Nucleus accumbens (tissue), 56 donors: ENCODE data around the gene PUS1.
"Not testable (repeated sequence)": the region's sequence is repeated elsewhere in the genome, so short reads cannot be mapped to it uniquely, and the experiment has no call there.

Source experiments
- DNase-seq, 56 donors: peaks; one replicate each; lab custom pipeline; 2025; lab: John Stamatoyannopoulos, UW

Gene PUS1

DNA sequence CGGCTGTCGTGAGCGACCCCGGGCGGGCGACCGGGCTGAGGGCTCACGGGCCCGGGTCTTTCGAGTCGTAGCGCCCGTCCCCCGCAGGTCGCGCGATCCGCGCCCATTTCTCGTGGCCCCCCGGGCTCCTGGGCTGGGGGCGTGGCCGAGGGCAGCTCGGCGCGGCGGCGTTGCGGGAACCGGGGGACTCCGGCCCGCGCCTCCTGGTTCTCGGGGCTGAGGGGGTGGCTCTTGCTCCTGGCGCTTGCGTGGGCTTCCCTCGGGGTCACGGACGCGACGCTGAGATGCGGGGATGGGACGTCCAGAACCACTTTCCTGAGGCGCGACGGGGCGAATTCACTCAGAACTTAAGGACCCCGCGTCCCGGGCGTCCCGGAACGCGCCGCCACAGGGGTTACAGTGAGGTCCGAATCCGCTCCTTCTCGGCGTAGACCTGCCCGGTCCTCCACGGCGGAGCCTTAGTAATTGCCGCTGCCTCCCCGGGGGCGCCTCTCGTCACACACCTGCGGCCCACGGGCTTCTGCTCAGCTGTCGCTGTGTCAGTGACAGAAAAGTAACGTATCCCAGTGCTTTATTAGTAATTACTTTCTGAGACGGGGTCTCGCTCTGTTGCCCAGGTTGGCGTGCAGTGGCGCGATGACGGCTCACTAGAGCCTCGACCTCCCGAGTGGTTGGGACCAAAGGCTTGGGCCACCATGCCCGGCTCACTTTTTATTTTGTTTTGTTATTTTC is 21.3 kb downstream of the PUS1 start:
- DNase-seq = peak in 2 of 56 donors; percentile 20 to 43

DNA sequence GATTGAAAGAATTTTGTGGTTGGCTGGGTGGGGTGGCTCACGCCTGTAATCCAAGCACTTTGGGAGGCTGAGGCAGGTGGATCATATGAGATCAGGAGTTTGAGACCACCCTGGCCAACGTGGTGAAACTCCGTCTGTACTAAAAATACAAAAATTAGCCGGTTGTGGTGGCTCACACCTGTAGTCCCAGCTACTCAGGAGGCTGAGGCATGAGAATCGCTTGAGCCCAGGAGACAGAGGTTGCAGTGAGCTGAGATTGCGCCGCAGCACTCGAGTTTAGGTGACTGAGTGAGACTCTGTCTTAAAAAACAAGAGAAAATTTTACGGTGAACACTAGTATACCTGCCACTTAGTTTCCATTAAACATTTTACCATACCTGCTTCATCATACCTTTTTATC is 24.7 kb downstream of the PUS1 start:
- not testable (repeated sequence) for DNase-seq

DNA sequence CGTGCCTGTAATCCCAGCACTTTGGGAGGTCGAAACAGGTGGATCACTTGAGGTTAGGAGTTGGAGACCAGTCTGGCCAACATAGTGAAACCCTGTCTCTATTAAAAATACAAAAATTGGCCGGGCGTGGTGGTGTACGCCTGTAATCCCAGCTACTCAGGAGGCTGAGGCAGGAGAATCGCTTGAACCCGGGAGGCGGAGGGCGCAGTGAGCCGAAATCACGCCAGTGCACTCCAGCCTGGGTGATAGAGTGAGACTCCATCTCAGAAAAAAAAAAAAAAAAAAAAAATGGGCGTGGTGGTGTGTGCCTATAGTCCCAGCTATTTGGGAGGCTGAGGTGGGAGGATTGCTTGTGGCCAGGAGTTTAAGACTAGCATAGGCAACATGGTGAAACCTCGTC is 25.4 kb downstream of the PUS1 start:
- not testable (repeated sequence) for DNase-seq

DNA sequence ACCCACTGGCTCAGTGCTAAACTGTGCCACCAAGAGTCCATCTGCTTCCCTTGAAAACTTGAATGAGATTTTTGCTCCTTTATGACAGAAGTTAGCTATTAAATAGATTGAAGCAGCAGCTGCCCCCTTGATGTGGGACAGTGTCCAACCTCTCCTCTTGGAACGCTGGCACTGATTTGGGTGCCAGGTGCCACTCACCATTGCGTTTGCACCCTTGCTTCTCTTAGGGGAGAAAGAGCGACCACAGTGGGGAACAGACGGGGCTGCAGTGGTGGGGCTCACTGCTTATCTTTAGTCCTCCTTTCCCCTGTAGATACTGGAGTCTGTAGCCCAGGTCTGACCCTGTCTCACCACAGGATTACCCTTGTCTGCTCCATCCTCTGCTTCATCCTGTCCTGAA is 30.0 kb downstream of the PUS1 start:
- no peak for DNase-seq

DNA sequence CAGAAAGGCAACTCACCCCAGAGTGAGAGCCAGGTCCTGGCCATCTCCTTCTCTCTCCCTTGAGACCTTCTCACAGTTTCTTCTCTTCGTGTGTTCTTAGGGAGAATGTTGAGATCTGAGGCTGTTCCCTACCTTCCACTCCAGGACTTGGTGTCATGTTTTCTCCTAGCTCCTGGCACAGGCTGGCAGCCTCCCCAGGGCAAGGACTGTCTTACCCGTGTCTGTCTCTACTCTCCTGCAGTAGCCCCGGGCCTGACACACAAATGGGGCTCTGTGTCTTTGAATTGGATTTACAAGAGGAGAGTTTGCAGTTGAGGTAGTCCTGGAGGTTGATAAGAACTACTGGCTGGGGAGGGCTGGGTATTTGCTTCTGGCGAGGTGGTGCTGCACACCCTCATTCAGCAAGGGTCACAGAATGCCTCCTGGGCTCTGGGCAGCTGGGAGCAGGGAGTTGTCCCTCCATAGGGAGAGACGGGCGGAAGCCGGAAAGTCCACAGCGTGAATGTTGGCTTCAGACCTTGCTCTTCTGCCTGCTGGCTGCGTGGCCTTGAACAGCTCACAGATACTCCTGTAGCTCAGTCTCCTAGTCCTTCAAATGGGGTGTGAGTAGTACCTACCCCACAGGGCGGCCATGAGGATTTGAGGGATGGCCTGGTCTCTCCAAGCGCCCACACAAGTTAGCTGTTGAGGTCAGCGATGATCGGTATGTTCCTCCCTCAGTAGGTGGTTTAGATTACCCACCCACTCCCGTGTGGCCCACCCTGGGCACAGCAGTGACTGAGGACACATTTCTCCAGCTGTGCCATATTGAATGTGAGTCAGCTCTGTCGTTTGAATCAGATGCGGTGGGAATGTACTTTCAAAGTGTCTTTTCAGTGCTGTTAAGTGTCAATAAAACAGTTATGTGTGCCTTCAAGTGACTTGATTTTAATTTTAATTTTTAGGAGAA is 30.8 kb downstream of the PUS1 start:
- DNase-seq = peak in 2 of 56 donors; percentile 22 to 32

DNA sequence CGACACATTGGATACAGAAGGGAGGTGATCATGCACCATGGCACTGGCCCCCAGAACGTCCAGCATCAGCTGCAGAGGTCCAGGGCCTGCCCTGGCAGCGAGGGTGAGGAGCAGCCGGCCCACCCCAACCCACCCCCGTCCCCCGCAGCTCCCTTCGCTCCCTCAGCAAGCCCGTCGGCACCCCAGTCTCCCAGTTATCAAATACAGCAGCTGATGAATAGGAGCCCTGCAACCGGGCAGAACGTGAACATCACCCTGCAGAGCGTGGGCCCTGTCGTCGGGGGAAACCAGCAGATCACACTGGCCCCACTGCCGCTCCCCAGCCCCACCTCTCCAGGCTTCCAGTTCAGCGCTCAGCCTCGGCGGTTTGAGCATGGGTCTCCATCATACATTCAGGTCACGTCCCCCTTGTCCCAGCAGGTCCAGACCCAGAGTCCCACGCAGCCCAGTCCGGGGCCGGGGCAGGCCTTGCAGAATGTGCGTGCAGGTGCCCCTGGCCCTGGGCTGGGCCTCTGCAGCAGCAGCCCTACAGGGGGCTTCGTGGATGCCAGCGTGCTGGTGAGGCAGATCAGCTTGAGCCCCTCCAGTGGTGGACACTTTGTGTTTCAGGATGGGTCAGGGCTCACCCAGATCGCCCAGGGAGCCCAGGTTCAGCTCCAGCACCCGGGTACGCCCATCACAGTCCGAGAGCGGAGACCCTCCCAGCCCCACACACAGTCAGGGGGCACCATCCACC is 31.7 kb downstream of the PUS1 start:
- peak in 1 of 56 donors; percentile 28 for DNase-seq

DNA sequence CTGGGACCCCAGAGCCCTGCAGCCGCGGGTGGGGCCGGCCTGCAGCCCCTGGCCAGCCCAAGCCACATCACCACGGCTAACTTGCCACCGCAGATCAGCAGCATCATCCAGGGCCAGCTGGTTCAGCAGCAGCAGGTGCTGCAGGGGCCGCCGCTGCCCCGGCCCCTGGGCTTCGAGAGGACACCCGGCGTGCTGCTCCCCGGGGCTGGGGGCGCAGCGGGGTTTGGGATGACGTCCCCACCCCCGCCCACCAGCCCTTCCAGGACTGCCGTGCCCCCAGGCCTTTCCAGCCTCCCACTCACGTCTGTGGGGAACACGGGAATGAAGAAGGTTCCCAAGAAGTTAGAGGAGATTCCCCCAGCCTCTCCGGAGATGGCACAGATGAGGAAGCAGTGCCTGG is 32.3 kb downstream of the PUS1 start:
- not testable (repeated sequence) for DNase-seq

DNA sequence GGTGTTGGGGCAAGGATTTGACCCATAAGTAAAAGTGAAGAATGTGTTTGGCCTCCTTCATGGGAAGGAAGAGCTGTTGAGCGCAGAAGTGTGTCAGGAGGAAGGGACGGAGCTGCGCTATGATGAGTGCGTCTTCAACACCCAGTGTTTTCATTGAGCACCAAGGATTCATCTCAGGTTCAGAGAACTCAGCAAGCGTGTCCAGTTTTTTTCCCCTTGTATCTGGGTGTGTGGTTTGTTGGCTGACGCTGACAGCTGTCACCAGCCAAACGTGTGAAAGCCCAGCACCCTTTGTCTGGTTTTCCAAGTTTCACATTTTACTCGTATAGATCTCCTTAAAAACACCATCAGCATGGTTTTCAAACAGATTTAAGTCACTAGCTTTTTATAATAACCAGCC is 33.0 kb downstream of the PUS1 start:
- no peak for DNase-seq

DNA sequence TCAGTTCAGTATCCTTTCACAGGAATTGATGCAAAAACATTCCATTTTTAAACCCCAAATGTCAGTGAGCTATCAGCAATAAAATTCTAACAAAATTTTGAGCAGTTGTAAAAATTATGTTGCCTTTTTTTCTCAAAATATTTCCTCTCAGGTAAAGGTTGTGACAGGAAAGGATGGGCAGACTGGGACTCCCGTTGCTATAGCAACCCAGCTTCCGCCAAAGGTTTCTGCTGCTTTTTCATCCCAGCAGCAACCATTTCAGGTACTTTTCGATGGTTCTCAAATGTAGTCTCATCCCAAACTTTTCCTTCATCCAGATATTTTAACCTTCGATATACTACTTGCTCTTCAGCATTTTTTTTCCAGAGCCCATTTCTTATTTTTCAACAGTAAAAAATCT is 34.3 kb downstream of the PUS1 start:
- peak in 1 of 56 donors; percentile 45 for DNase-seq

DNA sequence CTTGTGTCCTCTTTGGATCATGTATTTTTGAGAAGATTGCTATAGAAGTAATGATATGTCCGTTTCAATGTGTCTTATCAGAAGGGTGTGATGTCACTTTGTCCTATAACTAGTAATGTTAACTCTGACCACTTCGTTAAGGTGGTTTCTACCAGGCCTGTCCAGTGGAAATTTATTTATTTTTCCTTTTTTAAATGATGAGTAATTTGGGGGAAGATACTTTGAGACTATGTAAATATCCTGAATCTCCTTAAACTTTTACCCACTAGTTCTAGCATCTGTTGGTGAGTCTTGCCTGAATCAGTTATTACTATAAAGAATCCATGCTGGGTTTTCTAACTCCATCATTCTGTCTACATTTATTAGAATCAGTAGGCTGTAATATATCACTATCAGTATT is 36.0 kb downstream of the PUS1 start:
- no peak for DNase-seq

DNA sequence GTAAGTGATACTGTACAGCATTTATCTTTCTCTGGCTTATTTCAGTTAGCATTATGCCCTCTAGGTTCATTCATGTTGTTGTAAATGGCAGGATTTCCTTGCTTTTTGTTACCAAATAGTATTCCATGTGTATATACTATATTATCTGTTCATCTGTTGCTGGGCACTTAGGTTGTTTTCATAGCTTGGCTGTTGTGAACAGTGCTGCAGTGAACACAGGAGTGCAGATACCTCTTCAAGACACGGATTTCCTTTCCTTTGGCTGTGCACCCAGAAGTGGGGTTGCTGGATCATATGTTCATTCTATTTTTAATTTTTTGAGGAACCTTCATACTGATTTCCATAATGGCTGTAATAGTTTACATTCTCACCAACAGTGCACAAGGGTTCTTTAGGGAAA is 42.1 kb downstream of the PUS1 start:
- no peak for DNase-seq

DNA sequence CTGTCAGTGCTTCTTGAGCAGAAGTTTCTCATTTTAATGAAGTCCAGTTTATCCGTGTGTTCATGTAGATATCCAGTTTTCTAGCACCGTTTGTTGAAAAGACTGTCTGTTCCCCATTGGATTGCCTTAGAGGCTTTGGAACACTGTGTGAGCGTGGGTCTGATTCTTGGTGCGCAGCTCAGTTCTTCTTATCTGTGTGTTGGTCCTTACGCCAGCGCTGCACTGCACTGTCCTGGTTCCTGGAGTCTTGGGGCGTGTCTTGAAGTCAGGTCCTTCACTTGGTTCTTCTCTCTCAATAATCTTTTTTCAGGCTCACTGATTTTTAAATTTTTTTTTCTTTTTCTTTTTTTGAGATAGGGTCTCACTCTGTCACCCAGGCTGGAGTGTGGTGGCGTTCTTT is 46.2 kb downstream of the PUS1 start:
- DNase-seq = no peak

DNA sequence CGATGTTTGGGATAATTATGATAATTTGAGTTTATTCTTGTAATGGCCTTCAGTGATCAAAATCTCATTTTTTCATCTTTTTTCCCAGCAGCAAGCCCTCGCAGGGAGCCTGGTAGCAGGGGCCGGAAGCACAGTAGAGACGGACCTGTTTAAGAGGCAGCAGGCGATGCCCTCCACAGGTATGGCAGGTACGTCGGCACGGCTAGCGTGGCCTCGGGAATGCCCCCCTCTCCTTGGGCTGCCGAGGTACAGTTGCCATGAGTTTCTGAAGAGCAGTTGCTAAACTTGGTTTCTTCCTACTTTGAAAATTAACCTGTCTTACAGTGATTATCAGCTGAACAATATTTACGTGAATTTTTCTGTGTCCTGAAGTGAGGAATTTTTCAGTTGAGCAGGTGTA is 50.5 kb downstream of the PUS1 start:
- no peak for DNase-seq

DNA sequence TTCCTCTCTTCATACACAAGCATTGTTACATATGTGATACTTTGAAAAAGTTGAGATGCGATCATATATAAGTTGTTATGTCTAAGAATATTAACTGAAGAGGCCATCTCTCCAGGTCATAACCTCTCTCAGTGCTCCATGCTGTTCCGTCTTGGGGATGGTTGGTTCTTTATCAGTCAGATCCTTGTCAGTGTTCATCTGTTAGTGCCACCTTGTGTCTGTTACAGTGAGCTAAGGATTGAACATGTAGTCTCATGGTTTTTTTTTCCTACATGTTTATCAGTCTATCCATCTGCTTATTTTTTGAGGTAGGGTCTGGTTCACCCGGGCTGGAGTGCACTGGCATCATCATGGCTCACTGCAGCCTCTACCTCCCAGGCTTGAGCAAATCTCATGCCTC is 51.2 kb downstream of the PUS1 start:
- DNase-seq = no peak

DNA sequence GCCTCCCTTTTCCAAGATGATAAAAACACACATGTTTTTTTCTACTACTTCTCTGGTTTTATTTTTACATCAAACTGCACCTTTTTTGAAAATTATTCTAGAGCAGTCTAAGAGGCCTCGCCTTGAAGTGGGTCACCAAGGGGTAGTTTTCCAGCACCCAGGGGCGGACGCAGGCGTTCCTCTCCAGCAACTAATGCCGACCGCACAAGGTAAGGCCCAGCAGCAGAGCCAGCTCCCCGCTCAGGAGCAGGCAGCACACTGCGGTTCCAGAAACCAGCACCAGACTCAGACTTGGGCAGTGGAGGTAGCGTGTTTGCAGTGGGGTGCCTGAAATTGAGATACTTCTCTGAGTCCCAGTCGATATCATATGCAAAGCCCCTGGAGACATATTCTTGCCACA is 52.3 kb downstream of the PUS1 start:
- no peak for DNase-seq

DNA sequence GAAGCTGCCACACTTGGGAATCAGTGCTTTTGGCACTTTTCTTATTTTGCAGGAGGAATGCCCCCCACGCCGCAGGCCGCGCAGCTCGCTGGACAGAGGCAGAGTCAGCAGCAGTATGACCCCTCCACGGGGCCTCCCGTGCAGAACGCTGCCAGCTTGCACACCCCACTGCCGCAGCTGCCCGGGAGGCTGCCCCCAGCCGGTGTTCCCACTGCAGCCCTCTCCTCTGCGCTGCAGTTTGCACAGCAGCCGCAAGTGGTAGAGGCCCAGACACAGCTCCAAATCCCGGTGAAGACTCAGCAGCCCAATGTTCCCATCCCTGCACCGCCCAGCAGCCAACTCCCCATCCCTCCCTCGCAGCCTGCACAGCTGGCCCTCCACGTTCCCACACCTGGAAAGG is 53.0 kb downstream of the PUS1 start:
- no peak for DNase-seq

DNA sequence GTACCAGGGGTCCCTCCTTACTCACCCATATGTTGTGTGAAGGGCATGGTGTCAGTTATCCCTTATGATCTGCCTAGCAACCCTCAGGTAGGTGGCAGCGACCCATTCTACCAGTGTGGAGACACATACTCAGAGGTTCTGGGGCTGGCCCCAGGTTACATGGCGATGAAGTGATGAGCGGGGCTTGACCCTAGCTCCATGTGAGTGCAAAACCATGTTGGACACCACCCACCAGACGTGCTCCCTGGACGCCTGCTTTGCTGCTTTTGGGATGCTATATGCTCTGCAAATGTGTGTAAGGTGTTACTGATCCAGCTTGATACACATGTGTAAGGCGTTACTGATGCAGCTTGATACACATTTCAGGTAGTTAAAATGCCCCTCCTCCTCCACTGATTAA is 54.0 kb downstream of the PUS1 start:
- DNase-seq = no peak

DNA sequence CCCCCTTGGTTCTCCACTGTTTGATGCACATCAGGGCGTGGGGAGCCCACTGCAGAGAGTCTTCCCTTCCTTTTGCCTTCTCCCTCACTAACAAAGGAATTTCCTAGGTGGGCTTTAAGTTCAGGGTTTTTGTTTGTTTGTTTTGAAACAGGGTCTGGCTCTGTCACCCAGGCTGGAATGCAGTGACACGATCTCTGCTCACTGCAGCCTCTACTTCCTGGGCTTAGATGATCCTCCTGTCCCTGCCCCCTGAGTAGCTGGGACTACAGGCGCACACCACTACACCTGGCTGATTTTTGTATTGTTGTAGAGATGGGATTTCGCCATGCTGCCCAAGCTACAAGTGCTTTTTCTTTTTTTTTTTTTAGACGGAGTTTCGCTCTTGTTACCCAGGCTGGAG is 54.5 kb downstream of the PUS1 start:
- no peak for DNase-seq

DNA sequence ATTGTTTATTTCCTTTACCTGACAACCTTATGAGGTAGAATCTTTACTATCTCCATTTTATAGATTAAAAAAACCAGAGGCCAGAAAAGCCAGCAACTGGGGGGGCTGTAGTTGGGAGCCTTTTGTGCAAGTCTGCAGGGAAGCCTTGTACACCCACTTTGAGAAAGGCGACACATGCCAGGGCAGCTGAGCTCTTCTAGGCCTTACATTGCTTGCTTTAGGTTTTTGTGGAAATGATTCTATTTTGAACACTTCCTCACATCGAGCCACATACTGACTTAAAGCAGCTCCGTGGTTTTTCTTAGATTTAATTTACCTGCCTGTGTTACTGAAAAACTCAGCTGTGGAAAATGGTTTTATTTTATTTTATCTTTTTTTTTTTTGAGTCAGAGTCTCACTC is 55.3 kb downstream of the PUS1 start:
- no peak for DNase-seq

DNA sequence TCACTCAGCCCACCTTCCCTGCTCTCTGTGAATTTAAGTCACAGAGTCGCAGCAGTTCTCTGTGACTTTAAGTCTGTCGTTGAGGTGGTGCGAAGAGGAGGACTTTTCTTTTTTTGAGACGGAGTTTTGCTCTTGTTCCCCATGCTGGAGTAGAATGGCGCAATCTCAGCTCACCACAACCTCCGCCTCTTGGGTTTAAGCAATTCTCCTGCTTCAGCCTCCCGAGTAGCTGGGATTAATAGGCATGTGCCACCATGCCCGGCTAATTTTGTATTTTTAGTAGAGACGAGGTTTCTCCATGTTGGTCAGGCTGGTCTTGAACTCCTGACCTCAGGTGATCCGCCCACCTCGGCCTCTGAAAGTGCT is 56.4 kb downstream of the PUS1 start:
- not testable (repeated sequence) for DNase-seq

DNA sequence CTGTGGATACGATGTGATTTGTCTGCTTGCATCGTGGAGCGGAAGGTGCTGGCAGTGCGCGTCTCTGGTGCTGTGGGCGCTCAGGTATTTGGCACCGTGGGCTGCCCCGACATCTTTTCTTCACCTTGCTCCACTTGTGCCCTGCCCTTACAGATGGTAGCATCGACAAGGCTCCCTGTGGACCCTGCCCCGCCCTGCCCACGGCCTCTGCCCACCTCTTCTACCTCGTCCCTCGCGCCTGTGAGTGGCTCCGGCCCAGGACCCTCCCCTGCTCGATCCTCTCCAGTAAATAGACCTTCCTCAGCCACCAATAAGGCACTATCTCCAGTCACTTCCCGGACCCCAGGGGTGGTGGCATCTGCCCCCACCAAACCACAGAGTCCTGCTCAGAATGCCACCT is 57.3 kb downstream of the PUS1 start:
- DNase-seq = no peak
